H1 (cell line): ENCODE results near the gene RHOBTB1. TPM values are rescaled to one million over a fixed set of nuclear protein-coding genes. Genes with fewer than 3 reads are reported as not detected.

Source experiments
- ASH2L ChIP-seq: fragments of 200-600, 300-600 bp; sonication (generic); IDR thresholded peaks from one replicate; pipeline ENCODE4 v1.7.1; 2017; ENCODE audit warnings: low read length
- CBX8 ChIP-seq: fragments of 300-800, 300-1000 bp; sonication (generic); IDR thresholded peaks from 2 replicates; pipeline ENCODE4 v1.7.1; 2016; ENCODE audit warnings: low read depth, low read length, borderline replicate concordance
- EP300 ChIP-seq, 2 experiments: IDR thresholded peaks; 1 replicate in 1 of 2; 2 replicates in 1 of 2; pipeline ENCODE4 v1.6.1; 2011 to 2012; ENCODE audit warnings: low read depth in 2 of 2, low read length in 2 of 2, mild to moderate bottlenecking in 2 of 2, borderline replicate concordance in 1 of 2, inconsistent platforms in 1 of 2, moderate library complexity in 1 of 2
- KDM5A ChIP-seq: fragments of 200-600 bp; IDR thresholded peaks from 2 replicates; pipeline ENCODE4 v1.7.1; 2012; ENCODE audit warnings: mild to moderate bottlenecking, low read length, inconsistent platforms, mixed read lengths
- SRF ChIP-seq: IDR thresholded peaks from 2 replicates; pipeline ENCODE4 v1.6.1; 2011; ENCODE audit warnings: mild to moderate bottlenecking, low read depth, low read length, moderate library complexity
- TBP ChIP-seq: IDR thresholded peaks from 2 replicates; pipeline ENCODE4 v1.6.1; 2011; ENCODE audit warnings: low read depth, low read length, improper control_type of control experiment
- polyA plus RNA-seq, 7 experiments: library from polyadenylated mRNA; depleted of rRNA in 3 of 7; stranded (reverse) in 5 of 7; unstranded in 2 of 7; fragments of >200 nt in 5 of 7; fragments of 200-250 nt in 2 of 7; gene quantifications; 1 replicate in 5 of 7; 2 replicates in 1 of 7; 4 replicates in 1 of 7; pipeline versions ENCODE4 v1.2.1 to v1.2.3, GENCODE V29; 2011 to 2013; ENCODE audit warnings: missing spikeins in 2 of 7, mixed read lengths in 2 of 7
- total RNA-seq: library from RNA; stranded (reverse); fragmentation: NEBNext Ultra II Directional; extraction: Animal tissue kit (Norgen Biotek cat#: 25700); gene quantifications from 2 replicates; pipeline ENCODE4 v1.2.1, GENCODE V29; 2021

Gene RHOBTB1
- total and polyA plus RNA-seq, 2 of the 8 experiments (the other 6 are each of a cell fraction or from before 2014, with no cell fraction given), result 6.1 to 7.4 TPM

GRCh38 chr10:60943316-60944057, 498 bp downstream of the RHOBTB1 start (continued):
- TF ChIP-seq KDM5A (no peak), TBP (peak; percentile 31; the same call in 1 of the 2 replicates), SRF (no peak), ASH2L (peak; percentile 70), CBX8 (no peak), EP300 (IDR thresholded peaks at IDR 0.05; ENCODE audit: borderline replicate concordance in 1 of 2, low read depth in 2 of 2, low read length in 2 of 2) (peak in 1 of 2 experiments; percentile 8; a peak in 1 of 3 replicates)
- TF ChIP-seq, all 59 proteins: peak for 15
